Right ventricle myocardium inferior (tissue), 1 donor: ENCODE measurements around the gene TEX9. TPM values are rescaled to one million over a fixed set of nuclear protein-coding genes. Genes with fewer than 3 reads are reported as not detected.
"Not testable (repeated sequence)": the region's sequence is repeated elsewhere in the genome, so short reads cannot be mapped to it uniquely, and the experiment has no call there.

Experiments
- ATAC-seq: fragments of 200-7000 bp; cut with Tn5 transposase; one replicate; pipeline ENCODE4 v1.9.1; 2020; ENCODE audit warnings: mild to moderate bottlenecking, moderate library complexity
- DNase-seq: peaks from one replicate; pipeline ENCODE4 v3.0.0; 2021; ENCODE audit errors: missing footprints
- intact Hi-C: fragments of 100-400 bp; cut with DNase I; formaldehyde crosslinking; loops from one replicate; pipeline ENCODE4 v1.11.0; 2022
- long read RNA-seq: library from polyadenylated mRNA; unstranded; transcript quantifications from one replicate; pipeline ENCODE4 v2.0.0, GENCODE V29; 2021
- total RNA-seq: library from RNA; stranded (reverse); fragmentation: NEBNext Ultra II Directional; extraction: Animal tissue kit (Norgen Biotek cat#: 25700); gene quantifications from one replicate; pipeline ENCODE4 v1.2.1, GENCODE V29; 2021
- donor health status: DM: no; HTN: yes; CAD: no; lungs with severe emphysema.

Gene TEX9
- total RNA-seq, result 0.46 TPM
- long read RNA-seq, partial matches to known transcripts, result 0 of 1 reads
- long read RNA-seq, other reads (novel, unspliced or antisense), result 1 of 1 reads

DNA sequence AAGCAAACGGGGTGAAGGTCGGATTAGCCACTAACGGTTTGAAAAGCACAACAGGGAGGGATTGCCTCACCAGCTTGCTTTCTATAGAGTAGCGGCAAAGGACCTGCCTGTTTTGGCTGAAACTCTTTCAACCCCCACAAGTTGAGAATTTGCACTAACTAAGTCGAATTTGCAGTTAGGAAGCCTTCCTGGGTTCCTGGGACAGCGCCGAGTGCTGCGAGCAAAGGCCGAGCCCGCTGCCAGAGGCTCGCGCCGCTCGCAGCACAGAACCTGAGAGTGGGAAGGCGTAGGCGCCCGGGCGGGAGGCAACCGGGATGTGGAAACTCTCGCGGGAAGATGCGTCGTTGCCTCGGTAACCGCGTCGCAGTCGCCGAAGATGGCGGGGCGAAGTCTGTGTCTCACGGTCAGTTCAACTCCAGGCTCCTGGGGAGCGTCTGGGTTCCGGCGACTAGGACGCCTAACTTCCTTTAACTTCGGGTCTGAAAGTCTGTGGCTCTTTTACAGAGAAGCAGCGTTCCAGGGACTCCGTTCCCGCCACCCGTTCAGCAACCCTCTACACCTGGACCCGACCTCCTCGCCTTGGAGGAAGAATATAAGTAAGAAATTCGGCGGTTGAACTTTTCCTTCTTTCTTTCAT, at the start of gene TEX9:
TEX9 (plus strand) TSS at position 352 of the 637 bp plus-strand sequence; CDS start at position 377, 25 bp downstream.
- DNase-seq (peak; percentile 89), ATAC-seq (peak; percentile 97)
- intact Hi-C loops, result no loop called here

GRCh38 chr15:56316561-56316960, 48.7 kb upstream of the TEX9 start:
- DNase-seq, ATAC-seq, intact Hi-C loops: not testable (repeated sequence)

- DNase-seq (no peak), ATAC-seq (no peak)
- intact Hi-C loops, result no loop called here
Observed at GRCh38 chr15:56320316-56320715, 44.9 kb upstream of the TEX9 start.

DNA sequence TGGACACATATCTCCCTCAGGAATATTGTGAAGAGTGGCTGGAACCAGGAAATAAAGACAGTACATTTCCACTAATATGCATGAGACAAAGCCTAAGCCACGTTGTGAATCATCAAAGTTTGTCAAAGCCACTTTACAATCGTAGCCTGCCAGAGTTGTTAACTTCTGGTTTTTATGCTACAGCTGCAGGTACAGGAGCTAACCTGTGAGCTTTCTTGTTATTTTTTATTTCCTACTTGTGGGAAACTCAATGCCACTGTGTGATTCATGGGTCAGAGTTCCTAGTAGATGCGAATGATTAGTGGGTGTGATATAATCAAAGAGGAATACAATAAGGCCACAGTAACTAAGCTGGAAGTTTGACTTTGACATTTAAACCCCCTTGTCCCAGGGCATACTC, 44.4 kb upstream of the TEX9 start:
- ATAC-seq (no peak), DNase-seq (no peak)
- intact Hi-C loops, result no loop called here

GRCh38 chr15:56322444-56322843, 42.8 kb upstream of the TEX9 start:
- intact Hi-C loops, result no loop called here
- no peak for ATAC-seq
- DNase-seq, result no peak

- intact Hi-C loops, result no loop called here
- no peak for ATAC-seq
Observed at GRCh38 chr15:56323435-56323834, 41.8 kb upstream of the TEX9 start.

GRCh38 chr15:56325186-56325585, 40.0 kb upstream of the TEX9 start:
- ATAC-seq, result no peak
- DNase-seq, result no peak
- intact Hi-C loops, result no loop called here

More at GRCh38 chr15:56323435-56323834, 41.8 kb upstream of the TEX9 start:
- no peak for DNase-seq

DNA sequence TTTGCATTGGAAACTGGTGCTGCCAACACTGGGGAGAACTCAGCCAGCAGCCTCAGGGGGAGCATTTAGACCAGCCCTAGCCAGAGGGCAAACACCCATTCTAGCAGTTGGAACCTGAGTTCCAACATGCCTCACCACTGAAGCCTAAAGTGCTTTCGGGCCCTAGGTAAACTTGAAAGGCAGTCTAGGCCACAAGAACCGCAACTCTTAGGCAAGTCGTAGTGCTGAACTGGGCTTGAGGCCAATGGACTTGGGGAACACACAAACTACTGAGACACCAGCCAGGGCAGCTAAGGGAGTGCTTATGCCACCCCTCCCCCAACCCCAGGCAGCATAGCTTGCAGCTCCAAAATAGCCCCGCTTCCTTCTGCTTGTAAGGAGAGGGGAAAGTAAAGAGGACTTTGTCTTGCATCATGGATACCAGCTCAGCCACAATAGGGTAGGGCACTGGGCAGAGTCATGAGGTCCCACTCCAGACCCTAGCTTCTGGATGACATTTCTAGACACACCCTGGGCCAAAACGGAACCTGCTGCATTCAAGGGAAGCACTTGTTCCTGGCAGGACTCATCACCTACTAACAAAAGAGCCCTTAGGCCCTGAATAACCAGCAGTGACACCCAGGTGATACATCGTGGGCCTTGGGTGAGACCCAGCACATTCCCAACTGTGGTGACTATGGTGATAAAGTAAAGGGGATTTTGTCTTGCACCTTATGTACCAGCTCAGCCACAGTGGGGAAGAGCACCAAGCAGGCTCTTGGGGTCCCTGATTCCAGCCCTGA, 37.3 kb upstream of the TEX9 start:
- DNase-seq (no peak), ATAC-seq (no peak)
- intact Hi-C loops, result no loop called here

- DNase-seq (no peak), ATAC-seq (no peak)
- intact Hi-C loops, result no loop called here
Observed at GRCh38 chr15:56337084-56337725, 28.0 kb upstream of the TEX9 start.

DNA sequence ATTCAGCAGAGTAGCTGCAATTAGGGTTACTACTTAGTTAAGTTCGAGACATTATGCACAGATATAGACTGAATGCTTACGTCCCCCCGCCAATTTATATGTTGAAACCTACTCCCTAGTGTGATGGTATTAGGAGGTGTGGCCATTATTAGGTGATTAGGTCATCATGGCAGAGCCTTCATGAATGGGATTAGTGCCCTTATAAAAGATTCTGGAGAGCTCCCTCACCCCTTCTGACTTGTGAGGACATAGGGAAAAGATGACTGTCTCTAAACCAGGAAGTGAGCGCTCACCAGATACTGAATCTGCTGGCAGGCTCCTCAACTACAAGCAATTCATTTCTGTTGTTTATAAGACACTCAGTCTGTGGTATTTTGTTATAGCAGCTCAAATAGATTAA, 25.6 kb upstream of the TEX9 start:
- DNase-seq (no peak), ATAC-seq (no peak)
- intact Hi-C loops, result no loop called here

- ATAC-seq, result no peak
- no peak for DNase-seq
- intact Hi-C loops, result no loop called here
Observed at GRCh38 chr15:56341201-56341600, 24.0 kb upstream of the TEX9 start.

DNA sequence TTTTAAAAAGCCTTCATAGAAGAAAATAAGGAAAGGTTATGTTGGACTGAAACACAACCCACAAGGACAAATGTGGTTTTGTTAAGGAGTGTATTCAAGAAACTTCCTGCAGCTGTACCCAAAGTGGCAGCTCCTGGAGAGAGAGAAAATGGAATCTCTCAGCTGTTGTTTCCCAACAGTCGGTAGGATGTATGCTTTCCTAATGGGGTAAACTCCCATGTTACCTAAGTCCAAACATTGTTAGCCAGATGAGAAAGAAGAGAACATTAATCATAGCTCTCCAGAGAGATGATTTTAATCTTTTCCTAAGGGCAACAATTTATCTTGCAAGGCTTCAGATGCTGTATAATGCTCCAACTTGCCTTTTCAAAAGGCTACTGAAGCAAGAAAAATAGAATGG, 22.6 kb upstream of the TEX9 start:
- intact Hi-C loops, result no loop called here
- no peak for ATAC-seq

DNA sequence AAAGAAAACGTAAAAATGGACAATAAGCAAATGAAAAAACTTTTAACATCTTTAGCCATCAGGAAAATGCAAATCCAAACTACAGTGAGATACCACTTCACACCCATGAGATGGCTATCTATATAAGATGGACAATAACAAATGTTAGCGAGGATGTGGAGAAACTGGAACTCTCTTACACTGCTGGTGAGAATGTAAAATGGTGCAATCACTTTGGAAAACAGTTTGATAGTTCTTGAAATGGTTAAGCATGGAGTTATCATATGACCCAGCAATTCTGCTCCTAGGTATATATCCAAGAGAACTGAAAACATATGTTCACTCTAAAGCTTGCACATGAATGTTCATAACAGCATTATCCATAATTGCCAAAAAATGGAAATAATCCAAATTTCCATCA, 21.3 kb upstream of the TEX9 start:
- ATAC-seq, result no peak
- intact Hi-C loops, result no loop called here
- no peak for DNase-seq

More for the DNA sequence above, 22.6 kb upstream of the TEX9 start:
- DNase-seq, result no peak

- ATAC-seq, result no peak
- no peak for DNase-seq
- intact Hi-C loops, result no loop called here
Observed at GRCh38 chr15:56344336-56344735, 20.9 kb upstream of the TEX9 start.

DNA sequence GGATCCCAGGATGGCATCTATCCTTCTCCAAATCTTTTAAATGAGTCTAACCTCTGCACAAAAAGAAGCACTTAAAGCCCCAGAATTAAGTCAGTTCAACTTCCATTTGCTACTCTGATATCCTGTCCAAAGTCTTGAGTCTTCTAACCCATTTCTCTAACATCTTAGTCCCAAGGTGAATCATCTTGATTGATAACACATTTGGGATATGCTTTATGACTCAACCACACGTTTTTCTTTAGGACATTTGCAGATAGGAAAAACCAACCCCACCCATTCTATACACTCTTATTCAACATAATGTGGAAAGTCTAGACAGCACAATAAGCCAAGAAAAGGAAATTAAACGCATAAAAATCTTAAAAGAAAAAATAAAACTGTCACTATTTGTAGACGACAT, 18.8 kb upstream of the TEX9 start:
- ATAC-seq, result no peak
- intact Hi-C loops, result no loop called here
- DNase-seq, result no peak

- no peak for ATAC-seq
- intact Hi-C loops, result no loop called here
Observed at GRCh38 chr15:56349554-56349953, 15.7 kb upstream of the TEX9 start.

GRCh38 chr15:56351353-56351752, 13.9 kb upstream of the TEX9 start:
- ATAC-seq (no peak), DNase-seq (no peak)
- intact Hi-C loops, result no loop called here

More at GRCh38 chr15:56349554-56349953, 15.7 kb upstream of the TEX9 start:
- DNase-seq, result no peak

- intact Hi-C loops, result no loop called here
- DNase-seq (no peak), ATAC-seq (no peak)
Observed at GRCh38 chr15:56351957-56352506, 13.2 kb upstream of the TEX9 start.

GRCh38 chr15:56353119-56353518, 12.1 kb upstream of the TEX9 start:
- intact Hi-C loops, result no loop called here
- ATAC-seq (no peak), DNase-seq (no peak)
